GM21786 (cell line): ENCODE measurements around the gene MED9.
"Not testable (repeated sequence)": the region's sequence is repeated elsewhere in the genome, so short reads cannot be mapped to it uniquely, and the experiment has no call there.

Experiments
- ATAC-seq: cut with Tn5 transposase; IDR thresholded peaks from one replicate; pipeline ENCODE4 v1.9.1; 2021; ENCODE audit not compliant: unreplicated experiment

MED9 gene, protein sequence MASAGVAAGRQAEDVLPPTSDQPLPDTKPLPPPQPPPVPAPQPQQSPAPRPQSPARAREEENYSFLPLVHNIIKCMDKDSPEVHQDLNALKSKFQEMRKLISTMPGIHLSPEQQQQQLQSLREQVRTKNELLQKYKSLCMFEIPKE

GRCh38 chr17:17476865-17477467 is at the start of gene MED9:
Gene MED9, plus strand, starts transcription at chr17:17477000. Its CDS starts 42 bp downstream, at chr17:17477042.
- ATAC-seq, result peak; percentile 75

GRCh38 chr17:17429222-17429621 is 47.6 kb upstream of the MED9 start:
- ATAC-seq, result no peak

- not testable (repeated sequence) for ATAC-seq
Observed at GRCh38 chr17:17430924-17431323, 45.9 kb upstream of the MED9 start.

- ATAC-seq, result no peak
Observed at GRCh38 chr17:17431605-17432004, 45.2 kb upstream of the MED9 start.

GRCh38 chr17:17433000-17433703 is 43.6 kb upstream of the MED9 start:
- ATAC-seq, result no peak

DNA sequence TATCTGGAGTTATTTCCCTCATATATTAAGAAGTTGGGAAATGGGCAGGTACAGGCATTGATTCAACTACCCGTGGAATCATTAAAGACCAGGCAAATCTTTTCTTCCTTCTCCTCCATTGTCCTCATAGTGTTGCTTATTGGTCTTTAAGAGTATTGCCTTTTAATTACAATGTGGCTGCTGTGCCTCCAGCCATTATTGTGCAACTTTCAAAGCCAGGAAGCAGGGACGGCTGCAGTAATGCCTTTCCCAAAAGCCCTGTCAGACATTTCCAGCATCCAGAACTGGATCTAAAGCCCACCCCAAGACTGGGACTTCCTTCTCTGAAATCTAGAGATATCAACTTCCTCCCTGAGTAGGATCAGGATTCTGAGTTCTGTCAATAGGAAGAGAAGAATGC is 42.3 kb upstream of the MED9 start:
- ATAC-seq, result no peak

GRCh38 chr17:17435323-17435722 is 41.5 kb upstream of the MED9 start:
- ATAC-seq, result no peak

- no peak for ATAC-seq
Observed at GRCh38 chr17:17437461-17437860, 39.3 kb upstream of the MED9 start.

GRCh38 chr17:17437893-17438292 is 38.9 kb upstream of the MED9 start:
- ATAC-seq, result no peak

- no peak for ATAC-seq
Observed at GRCh38 chr17:17440010-17440843, 36.6 kb upstream of the MED9 start.

DNA sequence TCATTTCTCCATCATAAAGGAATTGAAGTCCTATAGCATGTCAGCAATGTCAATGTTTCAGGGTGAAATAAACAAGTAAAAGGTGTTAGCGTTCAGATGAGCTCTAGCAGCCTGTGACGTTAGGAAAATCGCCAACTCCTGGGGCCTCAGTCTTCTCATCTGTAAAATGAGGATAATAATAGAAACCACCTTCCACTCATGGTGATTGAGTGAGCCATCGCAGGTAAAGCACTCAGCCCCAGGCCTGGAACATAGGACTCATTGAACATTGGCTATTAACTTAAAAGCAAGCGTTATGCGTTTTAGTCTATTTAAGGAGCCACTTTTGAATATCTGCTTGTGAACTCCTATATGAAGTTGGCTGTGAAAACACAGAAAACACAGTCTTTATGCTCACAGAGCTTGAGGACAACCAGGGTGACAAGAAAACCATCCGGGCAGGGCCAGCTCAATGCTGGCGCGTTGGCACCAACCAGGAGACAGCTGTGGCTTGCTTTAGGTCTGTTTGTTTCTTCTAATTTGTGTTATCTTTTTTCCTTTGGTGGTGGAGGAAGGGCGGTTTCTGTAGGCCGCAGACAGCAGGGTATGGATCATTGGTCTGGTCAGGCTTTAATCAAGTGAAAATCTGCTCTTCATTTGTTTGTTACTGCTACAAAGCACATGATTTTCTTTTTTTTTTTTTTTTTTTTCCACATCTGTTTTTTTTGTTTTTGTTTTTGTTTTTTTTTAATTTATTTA is 35.7 kb upstream of the MED9 start:
- ATAC-seq, result no peak

GRCh38 chr17:17443173-17443572 is 33.6 kb upstream of the MED9 start:
- no peak for ATAC-seq

- no peak for ATAC-seq
Observed at GRCh38 chr17:17445296-17445924, 31.4 kb upstream of the MED9 start.

DNA sequence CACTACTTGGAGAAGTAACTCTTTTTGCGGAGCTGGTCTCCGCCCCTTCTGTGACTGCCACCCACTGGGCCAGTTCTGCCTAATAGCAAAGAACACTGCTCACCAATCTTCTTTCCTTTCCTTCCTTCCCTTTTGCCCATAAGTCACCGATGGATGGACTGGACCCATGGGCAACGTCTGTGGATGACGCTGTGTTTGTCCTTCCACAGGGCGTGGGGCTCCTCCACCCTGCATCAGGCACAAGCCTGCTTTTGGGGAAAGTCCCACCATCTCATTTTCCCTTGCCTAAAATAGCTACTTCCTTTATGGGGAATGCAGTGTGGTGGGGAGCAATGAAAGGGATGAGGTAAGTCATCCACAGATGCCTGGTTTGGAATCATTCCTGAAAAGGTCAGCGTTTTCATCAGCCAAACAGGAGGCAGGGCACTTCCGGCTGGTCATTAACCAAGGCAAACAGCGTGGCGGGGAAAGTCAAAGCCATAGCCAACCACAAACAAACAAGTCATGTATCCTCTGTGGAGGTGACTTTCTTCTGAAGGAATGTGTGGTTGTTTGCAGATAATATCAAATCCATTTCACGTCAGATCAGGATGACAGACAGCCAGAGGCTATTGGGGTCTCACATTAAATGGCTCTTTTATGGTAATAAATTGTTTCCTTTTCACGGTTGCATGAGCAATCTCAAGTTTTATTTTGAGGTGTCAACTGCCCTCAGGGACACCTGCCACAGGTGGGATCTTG is 30.7 kb upstream of the MED9 start:
- ATAC-seq, result no peak

- ATAC-seq, result no peak
Observed at GRCh38 chr17:17446666-17447155, 30.1 kb upstream of the MED9 start.

DNA sequence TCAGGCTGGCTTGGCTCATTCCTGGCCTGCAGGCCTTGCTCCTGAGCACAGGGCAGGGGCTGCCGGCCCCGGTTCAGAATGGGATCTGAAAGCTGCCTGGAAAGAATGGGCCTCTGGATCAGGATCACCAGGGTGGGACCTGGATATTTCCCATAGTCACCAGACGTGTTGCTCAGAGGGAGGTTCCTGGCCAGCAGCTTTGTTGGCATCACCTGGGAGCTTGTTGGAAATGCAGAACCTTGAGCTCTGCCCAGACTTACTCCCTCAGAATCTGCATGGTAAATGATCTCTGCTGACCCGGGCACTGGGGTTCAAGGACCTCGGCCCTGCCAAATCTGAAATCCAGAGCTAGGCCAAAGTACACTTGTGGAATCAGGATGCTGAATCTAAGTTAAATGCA is 29.5 kb upstream of the MED9 start:
- ATAC-seq, result no peak

GRCh38 chr17:17448076-17448475 is 28.7 kb upstream of the MED9 start:
- ATAC-seq, result no peak

GRCh38 chr17:17448723-17449122 is 28.1 kb upstream of the MED9 start:
- no peak for ATAC-seq

GRCh38 chr17:17453088-17453487 is 23.7 kb upstream of the MED9 start:
- no peak for ATAC-seq

GRCh38 chr17:17454276-17454675 is 22.5 kb upstream of the MED9 start:
- ATAC-seq, result no peak
